GM12873 (cell line): ENCODE results near the gene SIM2.

Experiments used
- TF ChIP-seq, protein P1 (sequence below): IDR thresholded peaks from 2 replicates; pipeline ENCODE4 v1.5.1; 2012; ENCODE audit warnings: low read depth, mild to moderate bottlenecking, moderate library complexity, low read length, control low read depth; ENCODE audit not compliant: insufficient read depth; ENCODE audit errors: missing control alignments

SIM2 gene

DNA sequence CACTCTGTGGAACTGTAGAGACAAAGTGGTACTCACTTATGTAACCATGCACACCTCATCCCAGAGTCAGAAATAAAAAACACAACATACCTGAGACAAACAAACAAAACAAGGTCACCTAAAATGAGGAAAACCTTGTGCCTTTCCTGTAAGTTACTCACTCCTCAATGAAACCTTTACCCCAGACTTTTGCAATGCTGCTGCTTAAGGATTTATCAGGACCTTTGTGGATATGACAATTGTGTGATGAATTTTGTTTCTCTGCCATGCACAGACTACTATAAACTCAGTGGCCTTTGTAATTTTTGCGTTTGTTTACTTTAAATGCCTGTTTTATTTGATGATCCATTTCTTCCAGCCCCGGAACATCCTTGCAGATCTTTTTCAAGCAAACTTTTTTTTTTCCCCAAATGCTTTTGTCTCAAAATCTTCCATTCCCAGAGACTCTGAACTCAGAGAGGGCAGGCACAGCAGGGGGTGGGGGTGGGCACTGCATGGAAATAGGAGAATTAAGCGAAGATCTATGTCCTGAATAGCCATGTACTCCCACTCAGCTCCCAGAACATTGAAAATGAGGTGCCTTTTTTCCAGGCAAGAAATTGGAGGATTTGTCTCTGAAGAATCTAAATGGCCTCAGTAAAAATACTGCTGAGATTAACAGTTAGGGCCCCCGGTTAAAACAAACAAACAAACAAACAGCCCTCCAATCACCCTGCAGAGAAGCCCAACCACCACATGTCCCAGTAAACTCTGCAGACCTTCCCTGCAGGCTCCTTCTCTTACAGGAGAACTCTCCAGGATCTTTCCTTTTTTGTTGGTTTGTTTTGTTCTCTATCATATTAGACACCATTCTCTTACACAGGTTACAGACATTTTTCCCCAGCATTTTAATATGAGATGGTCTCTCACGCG is 22.6 kb upstream of the SIM2 start:
- TF ChIP-seq, protein P1, sequence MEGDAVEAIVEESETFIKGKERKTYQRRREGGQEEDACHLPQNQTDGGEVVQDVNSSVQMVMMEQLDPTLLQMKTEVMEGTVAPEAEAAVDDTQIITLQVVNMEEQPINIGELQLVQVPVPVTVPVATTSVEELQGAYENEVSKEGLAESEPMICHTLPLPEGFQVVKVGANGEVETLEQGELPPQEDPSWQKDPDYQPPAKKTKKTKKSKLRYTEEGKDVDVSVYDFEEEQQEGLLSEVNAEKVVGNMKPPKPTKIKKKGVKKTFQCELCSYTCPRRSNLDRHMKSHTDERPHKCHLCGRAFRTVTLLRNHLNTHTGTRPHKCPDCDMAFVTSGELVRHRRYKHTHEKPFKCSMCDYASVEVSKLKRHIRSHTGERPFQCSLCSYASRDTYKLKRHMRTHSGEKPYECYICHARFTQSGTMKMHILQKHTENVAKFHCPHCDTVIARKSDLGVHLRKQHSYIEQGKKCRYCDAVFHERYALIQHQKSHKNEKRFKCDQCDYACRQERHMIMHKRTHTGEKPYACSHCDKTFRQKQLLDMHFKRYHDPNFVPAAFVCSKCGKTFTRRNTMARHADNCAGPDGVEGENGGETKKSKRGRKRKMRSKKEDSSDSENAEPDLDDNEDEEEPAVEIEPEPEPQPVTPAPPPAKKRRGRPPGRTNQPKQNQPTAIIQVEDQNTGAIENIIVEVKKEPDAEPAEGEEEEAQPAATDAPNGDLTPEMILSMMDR, result no peak

DNA sequence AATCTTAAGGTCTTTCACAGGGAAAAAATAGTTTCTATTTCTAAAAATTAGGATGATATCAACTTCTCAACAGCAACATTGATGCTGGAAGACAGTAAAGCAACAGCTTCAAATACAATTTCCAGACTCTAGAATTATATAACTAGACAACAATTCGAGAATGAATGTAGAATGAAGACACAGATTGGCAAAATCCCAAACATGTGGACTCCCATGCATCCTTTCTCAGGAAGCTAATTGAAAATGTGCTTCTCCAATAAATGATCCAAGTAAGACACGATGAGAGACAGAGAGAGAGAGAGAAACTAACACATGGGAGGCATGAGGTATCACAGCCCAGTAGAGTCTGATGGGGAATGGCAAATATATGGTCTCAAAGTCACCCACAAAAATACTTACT is 21.5 kb upstream of the SIM2 start:
- TF ChIP-seq, protein P1, result no peak

DNA sequence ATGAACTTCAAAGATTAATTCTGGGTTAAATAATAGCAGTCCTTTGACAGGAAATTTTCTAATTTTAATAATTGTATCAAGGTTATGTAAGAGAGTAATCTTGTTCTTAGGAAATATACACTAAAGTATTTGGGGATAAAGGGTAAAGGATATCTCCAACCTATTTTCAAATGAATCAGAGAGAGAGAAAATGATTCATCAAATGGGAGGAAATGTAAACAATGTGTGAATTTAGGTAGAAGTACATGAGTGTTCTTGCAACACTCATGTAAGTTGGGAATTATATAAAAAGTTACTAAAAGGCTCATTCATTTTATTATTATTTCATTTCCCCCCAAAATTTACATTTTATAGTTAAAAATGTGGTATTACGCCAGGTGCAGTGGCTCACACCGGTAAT is 20.4 kb upstream of the SIM2 start:
- TF ChIP-seq, protein P1, result no peak

DNA sequence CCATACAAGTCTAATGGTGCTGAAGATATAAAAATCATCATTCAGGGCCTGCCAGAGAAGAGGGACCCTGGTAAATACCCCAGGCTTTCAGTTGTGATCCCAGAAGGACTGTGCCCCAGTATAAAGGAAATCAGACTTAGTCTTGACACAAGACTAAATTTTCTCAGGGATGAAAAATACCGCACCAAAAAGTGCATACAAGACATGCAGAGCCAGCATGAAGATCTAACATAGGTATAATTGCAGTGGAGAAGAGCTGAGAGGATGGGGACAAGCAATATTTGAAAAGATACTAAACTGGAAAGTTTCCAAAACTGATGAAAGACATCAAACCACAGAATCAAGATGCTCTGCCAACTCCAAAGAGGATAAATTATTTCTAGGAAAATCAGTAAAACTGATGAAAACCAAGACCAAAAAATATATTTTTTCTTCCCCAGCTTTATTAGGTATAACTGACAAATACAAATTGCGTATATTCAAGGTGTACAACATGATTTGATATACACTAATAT is 17.7 kb upstream of the SIM2 start:
- TF ChIP-seq, protein P1, result no peak

DNA sequence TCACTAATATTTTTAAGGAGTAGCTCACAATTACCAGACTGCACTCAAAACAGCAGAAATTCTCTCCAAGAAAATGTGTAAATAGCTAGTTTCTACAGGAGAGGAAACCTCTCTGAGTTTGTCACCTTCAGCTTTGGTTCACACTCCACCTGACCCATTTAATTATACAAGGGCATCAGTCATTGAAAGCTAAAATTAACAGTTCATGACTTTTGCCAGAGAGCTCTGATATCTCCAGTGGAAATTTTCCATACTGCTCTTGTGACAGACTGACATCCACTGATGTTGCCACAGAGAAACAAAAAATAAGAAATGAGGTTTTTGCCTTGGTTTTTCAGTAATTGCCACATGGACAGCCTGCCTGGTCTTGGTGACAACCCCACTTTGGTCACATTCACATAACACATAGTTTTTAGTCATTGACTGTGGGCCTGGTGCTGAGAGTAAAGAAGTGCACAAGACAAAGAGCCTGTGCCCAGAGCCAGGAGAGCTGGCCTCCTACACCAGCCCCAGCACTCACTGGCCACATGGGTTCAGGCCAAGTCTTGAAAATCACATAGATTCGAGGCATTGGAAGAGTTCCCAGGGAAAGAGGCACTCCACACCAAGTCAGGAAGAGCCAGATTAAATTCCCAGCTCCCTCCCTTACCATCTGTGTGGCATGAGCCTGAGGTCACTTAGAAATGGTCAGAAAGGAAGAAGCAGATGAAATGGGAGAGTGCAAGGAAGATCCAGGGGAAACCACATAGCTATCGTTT is 13.8 kb upstream of the SIM2 start:
- TF ChIP-seq, protein P1, result no peak

DNA sequence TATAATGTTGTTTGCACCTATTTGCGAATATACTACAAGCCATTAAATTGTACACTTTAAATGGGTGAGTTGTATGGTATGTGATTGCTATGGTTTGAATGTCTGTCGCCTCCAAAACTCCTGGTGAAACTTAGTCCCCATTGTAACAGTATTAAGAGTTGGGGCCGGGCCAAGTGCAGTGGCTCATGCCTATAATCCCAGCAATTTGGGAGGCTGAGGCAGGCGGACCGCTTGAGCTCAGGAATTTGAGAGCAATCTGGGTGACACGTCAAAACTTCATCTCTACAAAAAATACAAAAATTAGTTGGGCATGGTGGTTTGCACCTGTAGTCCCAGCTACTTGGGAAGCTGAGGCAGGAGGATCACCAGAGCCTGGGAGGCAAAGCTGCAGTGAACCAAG is 12.0 kb upstream of the SIM2 start:
- TF ChIP-seq, protein P1, result no peak

DNA sequence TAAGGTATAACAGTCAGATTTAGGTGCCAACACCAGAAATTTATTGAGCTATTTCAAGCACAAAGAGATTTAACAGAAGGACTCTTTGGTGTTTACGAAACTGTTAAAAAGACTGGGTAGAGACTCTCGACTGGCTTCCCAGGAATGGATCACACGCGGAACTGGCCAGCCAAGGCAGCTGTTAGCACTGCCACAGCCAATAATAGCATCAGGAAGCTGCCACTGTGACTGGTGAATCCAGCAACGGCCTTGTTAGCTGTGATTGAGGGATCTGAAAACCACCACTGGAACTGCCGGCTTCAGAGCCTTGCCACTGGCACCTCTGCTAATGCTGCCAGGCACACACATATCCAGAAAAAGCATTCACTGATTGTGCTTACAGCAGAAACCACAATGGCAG is 10.6 kb upstream of the SIM2 start:
- TF ChIP-seq, protein P1, result no peak
